Loucy (cell line): ENCODE results near the gene KCTD19.
"Not testable (repeated sequence)": the region's sequence is repeated elsewhere in the genome, so short reads cannot be mapped to it uniquely, and the experiment has no call there.

Source experiments
- H2AFZ ChIP-seq: fragments of 200-600 bp; sonication (generic); 2 replicates; pipeline ENCODE4 v1.6.0; 2016; ENCODE audit warnings: antibody characterized with exemption, mild to moderate bottlenecking, low read length, moderate library complexity
- H3F3A ChIP-seq: fragments of 200-600 bp; 2 replicates; pipeline ENCODE4 v1.6.0; 2016; ENCODE audit warnings: antibody characterized with exemption, low read depth, mild to moderate bottlenecking
- H3K27me3 ChIP-seq: fragments of 200-600 bp; sonication (generic); 2 replicates; pipeline ENCODE4 v1.6.1; 2014; ENCODE audit warnings: low read length, mild to moderate bottlenecking; ENCODE audit not compliant: insufficient read depth, poor library complexity, severe bottlenecking
- H3K36me3 ChIP-seq: fragments of 200-600 bp; sonication (generic); 2 replicates; pipeline ENCODE4 v1.6.1; 2016; ENCODE audit warnings: low read length; ENCODE audit not compliant: insufficient read depth
- H3K4me1 ChIP-seq: fragments of 200-600 bp; sonication (generic); 2 replicates; pipeline ENCODE4 v1.5.1; 2014; ENCODE audit warnings: low read length, mild to moderate bottlenecking; ENCODE audit not compliant: insufficient read depth, poor library complexity, severe bottlenecking
- H3K4me2 ChIP-seq: fragments of 200-600 bp; sonication (generic); 2 replicates; pipeline ENCODE4 v1.6.0; 2014; ENCODE audit warnings: antibody characterized with exemption, low read length, low read depth, mild to moderate bottlenecking; ENCODE audit not compliant: poor library complexity, severe bottlenecking
- H3K4me3 ChIP-seq: fragments of 200-600 bp; sonication (generic); 2 replicates; pipeline ENCODE4 v1.5.1; 2014; ENCODE audit warnings: low read length, mild to moderate bottlenecking, mixed read lengths; ENCODE audit not compliant: poor library complexity, severe bottlenecking
- H3K79me2 ChIP-seq: fragments of 200-600 bp; sonication (generic); 2 replicates; pipeline ENCODE4 v1.6.1; 2014; ENCODE audit warnings: low read length; ENCODE audit not compliant: insufficient read depth
- H3K9ac ChIP-seq: fragments of 200-600 bp; sonication (generic); 2 replicates; pipeline ENCODE4 v1.6.0; 2014; ENCODE audit warnings: mild to moderate bottlenecking, low read depth, low read length, moderate library complexity; ENCODE audit not compliant: poor library complexity, severe bottlenecking
- H3K9me2 ChIP-seq: fragments of 200-600 bp; sonication (generic); replicated peaks from 2 replicates; pipeline ENCODE4 v1.6.1; 2016; ENCODE audit warnings: low read depth, low read length, mixed read lengths
- H3K9me3 ChIP-seq: fragments of 200-600 bp; sonication (generic); 2 replicates; pipeline ENCODE4 v1.6.1; 2014; ENCODE audit warnings: mild to moderate bottlenecking, antibody characterized with exemption, low read length, low read depth; ENCODE audit not compliant: insufficient read depth
- H4K20me1 ChIP-seq: fragments of 200-600 bp; sonication (generic); 2 replicates; pipeline ENCODE4 v1.6.0; 2014; ENCODE audit warnings: antibody characterized with exemption, low read length, mild to moderate bottlenecking; ENCODE audit not compliant: insufficient read depth, poor library complexity, severe bottlenecking
- CTCF ChIP-seq: fragments of 200-600 bp; sonication (generic); conservative IDR thresholded peaks from 2 replicates; pipeline ENCODE4 v1.5.1; 2014; ENCODE audit warnings: mild to moderate bottlenecking, antibody characterized with exemption, low read length
- EZH2phosphoT487 ChIP-seq: fragments of 200-600 bp; IDR thresholded peaks from 2 replicates; pipeline ENCODE4 v1.6.1; 2018; ENCODE audit warnings: antibody characterized with exemption, mild to moderate bottlenecking, moderate library complexity, borderline replicate concordance

KCTD19 gene

GRCh38 chr16:67370661-67371060 is 44.1 kb upstream of the KCTD19 start:
- no peaks in the 10 kb centered on the region for H3K9me2 ChIP-seq
- no peaks in the 10 kb centered on the region for H3K79me2 ChIP-seq
- H3K4me2 ChIP-seq, result no peak overlapping the region
- no peaks in the 10 kb centered on the region for H4K20me1 ChIP-seq
- no peak overlapping the region for H3K9ac ChIP-seq
- no peak for TF ChIP-seq CTCF
- no peak for TF ChIP-seq EZH2phosphoT487
- no peaks in the 10 kb centered on the region for H3K4me1 ChIP-seq
- H3F3A ChIP-seq, result no peaks in the 10 kb centered on the region
- H3K4me3 ChIP-seq, result no peak overlapping the region
- no peak overlapping the region for H2AFZ ChIP-seq
- no peaks in the 10 kb centered on the region for H3K9me3 ChIP-seq
- no peaks in the 10 kb centered on the region for H3K36me3 ChIP-seq
- H3K27me3 ChIP-seq, result no peaks in the 10 kb centered on the region

- Histone ChIP-seq H2AFZ (peak overlapping the region; percentile 76), H3K4me2 (no peak overlapping the region), H4K20me1 (no peaks in the 10 kb centered on the region), H3K4me1 (peaks cover 9% of the 10 kb centered on the region), H3K27me3 (no peaks in the 10 kb centered on the region), H3K9me3 (no peaks in the 10 kb centered on the region), H3F3A (no peaks in the 10 kb centered on the region; the same call in 1 of the 2 replicates), H3K4me3 (no peak overlapping the region), H3K9me2 (no peaks in the 10 kb centered on the region), H3K36me3 (no peaks in the 10 kb centered on the region), H3K79me2 (no peaks in the 10 kb centered on the region), H3K9ac (no peak overlapping the region)
- TF ChIP-seq CTCF (no peak), EZH2phosphoT487 (no peak)
These were observed 38.2 kb upstream of the KCTD19 start for GRCh38 chr16:67364600-67365235.

GRCh38 chr16:67361038-67361437 is 34.5 kb upstream of the KCTD19 start:
- Histone ChIP-seq H3K79me2 (no peaks in the 10 kb centered on the region), H3K4me1 (peaks cover 25% of the 10 kb centered on the region), H3K4me2 (no peak overlapping the region), H3K36me3 (no peaks in the 10 kb centered on the region), H3K9ac (no peak overlapping the region), H3K9me2 (no peaks in the 10 kb centered on the region), H3K4me3 (no peak overlapping the region), H4K20me1 (no peaks in the 10 kb centered on the region), H2AFZ (no peak overlapping the region), H3K27me3 (no peaks in the 10 kb centered on the region), H3K9me3 (no peaks in the 10 kb centered on the region), H3F3A (no peaks in the 10 kb centered on the region; the same call in 1 of the 2 replicates)
- TF ChIP-seq CTCF (no peak), EZH2phosphoT487 (no peak)

- H3K4me2 ChIP-seq, H3K79me2 ChIP-seq, H3F3A ChIP-seq, H3K36me3 ChIP-seq, H3K4me3 ChIP-seq, H2AFZ ChIP-seq, H3K9ac ChIP-seq, H4K20me1 ChIP-seq, H3K9me3 ChIP-seq, H3K9me2 ChIP-seq, H3K27me3 ChIP-seq: not testable (repeated sequence)
- H3K4me1 ChIP-seq, result peaks cover 19% of the 10 kb centered on the region
These were observed 33.2 kb upstream of the KCTD19 start for GRCh38 chr16:67359540-67360269.
